ENCODE data around the gene FRMD8.

DNA sequence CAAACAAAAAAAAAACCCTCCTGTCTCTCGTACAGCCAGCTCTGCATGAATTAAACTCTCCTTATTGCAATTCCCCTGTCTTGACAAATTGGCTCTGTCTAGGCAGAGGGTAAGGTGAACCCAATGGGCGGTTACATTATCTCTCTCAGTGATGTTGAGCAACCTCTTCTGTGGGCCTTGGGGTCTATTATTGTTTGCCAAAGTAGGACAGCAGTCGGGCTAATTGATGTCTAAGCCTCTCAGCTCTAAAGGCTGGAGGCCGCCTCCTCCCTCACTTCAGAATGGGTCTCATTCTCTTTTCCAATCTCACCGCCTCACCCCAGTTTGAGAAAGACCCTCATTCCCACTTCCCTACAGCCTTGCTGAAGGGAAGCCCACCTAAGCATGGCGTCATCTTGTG lies 2.7 kb upstream of the FRMD8 start:
- no peak for TF ChIP-seq POLR2A (IDR thresholded peaks at IDR 0.05; ENCODE audit: low read depth)
- TF ChIP-seq, protein P1, sequence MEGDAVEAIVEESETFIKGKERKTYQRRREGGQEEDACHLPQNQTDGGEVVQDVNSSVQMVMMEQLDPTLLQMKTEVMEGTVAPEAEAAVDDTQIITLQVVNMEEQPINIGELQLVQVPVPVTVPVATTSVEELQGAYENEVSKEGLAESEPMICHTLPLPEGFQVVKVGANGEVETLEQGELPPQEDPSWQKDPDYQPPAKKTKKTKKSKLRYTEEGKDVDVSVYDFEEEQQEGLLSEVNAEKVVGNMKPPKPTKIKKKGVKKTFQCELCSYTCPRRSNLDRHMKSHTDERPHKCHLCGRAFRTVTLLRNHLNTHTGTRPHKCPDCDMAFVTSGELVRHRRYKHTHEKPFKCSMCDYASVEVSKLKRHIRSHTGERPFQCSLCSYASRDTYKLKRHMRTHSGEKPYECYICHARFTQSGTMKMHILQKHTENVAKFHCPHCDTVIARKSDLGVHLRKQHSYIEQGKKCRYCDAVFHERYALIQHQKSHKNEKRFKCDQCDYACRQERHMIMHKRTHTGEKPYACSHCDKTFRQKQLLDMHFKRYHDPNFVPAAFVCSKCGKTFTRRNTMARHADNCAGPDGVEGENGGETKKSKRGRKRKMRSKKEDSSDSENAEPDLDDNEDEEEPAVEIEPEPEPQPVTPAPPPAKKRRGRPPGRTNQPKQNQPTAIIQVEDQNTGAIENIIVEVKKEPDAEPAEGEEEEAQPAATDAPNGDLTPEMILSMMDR (IDR thresholded peaks at IDR 0.05), result no peak
- TF ChIP-seq EP300 (IDR thresholded peaks at IDR 0.05), result no peak
